ENCODE data around the gene TMEM126A. TPM values are rescaled to one million over a fixed set of nuclear protein-coding genes. Genes with fewer than 3 reads are reported as not detected.

Gene TMEM126A
- total RNA-seq, 1 donor from 2014 or later: 32.7 TPM

- no peak for DNase-seq
- H3K9me3 Mint-ChIP-seq: no peaks in the 10 kb centered on the region
These were observed 28.3 kb upstream of the TMEM126A start for GRCh38 chr11:85619499-85619898.

GRCh38 chr11:85620256-85620655, 27.5 kb upstream of the TMEM126A start:
- no peak for TF ChIP-seq CTCF (IDR thresholded peaks at IDR 0.05)
- ChIA-PET POLR2A (no interaction called here), CTCF (no interaction called here)
- Mint-ChIP-seq H3K27ac (no peak overlapping the region), H3K9me3 (no peaks in the 10 kb centered on the region), H3K27me3 (peaks cover 2% of the 10 kb centered on the region), H3K4me1 (no peaks in the 10 kb centered on the region), H3K36me3 (ENCODE audit: low read depth) (no peaks in the 10 kb centered on the region), H3K4me3 (no peak overlapping the region)
- DNase-seq (no peak), ATAC-seq (ENCODE audit: low read depth) (no peak)
- intact Hi-C loops (cut with micrococcal nuclease): no loop called here

More at GRCh38 chr11:85619499-85619898, 28.3 kb upstream of the TMEM126A start:
- H3K27me3 Mint-ChIP-seq: no peaks in the 10 kb centered on the region
- no peak for ATAC-seq (ENCODE audit: low read depth)
- ChIA-PET POLR2A (no interaction called here), CTCF (no interaction called here)
- no peaks in the 10 kb centered on the region for H3K4me1 Mint-ChIP-seq
- H3K36me3 Mint-ChIP-seq (ENCODE audit: low read depth): no peaks in the 10 kb centered on the region
- H3K27ac Mint-ChIP-seq: no peak overlapping the region
- TF ChIP-seq CTCF (IDR thresholded peaks at IDR 0.05): no peak
- intact Hi-C loops (cut with micrococcal nuclease): no loop called here
- no peak overlapping the region for H3K4me3 Mint-ChIP-seq

- Mint-ChIP-seq H3K9me3 (no peaks in the 10 kb centered on the region), H3K4me3 (peak overlapping the region; percentile 99), H3K4me1 (peaks cover 28% of the 10 kb centered on the region), H3K27ac (peak overlapping the region; percentile 94), H3K36me3 (ENCODE audit: low read depth) (peaks cover 23% of the 10 kb centered on the region), H3K27me3 (peaks cover 2% of the 10 kb centered on the region)
- no peak for DNase-seq
- intact Hi-C loops (cut with micrococcal nuclease): no loop called here
- no peak for ATAC-seq (ENCODE audit: low read depth)
- POLR2A ChIA-PET: interaction anchor here (0.9 to 4.3 kb wide), 3 partner anchors 21 to 228 kb away, joined by 3 to 29 read pairs (median 5); partner anchors contain the start of genes CCDC83, CREBZF and TMEM126A
- no peak for TF ChIP-seq CTCF (IDR thresholded peaks at IDR 0.05)
- CTCF ChIA-PET: interaction anchor here (1.5 to 2.6 kb wide), 2 partner anchors 22 kb away, joined by 3 to 16 read pairs; partner anchors contain the start of gene TMEM126A
These were observed 21.3 kb upstream of the TMEM126A start for GRCh38 chr11:85626496-85626895.

- POLR2A ChIA-PET: interaction anchor here (1.3 to 5.2 kb wide), 6 partner anchors 20 to 442 kb away, joined by 3 to 102 read pairs (median 6); partner anchors contain the start of genes CCDC83, CREBZF, PICALM and TMEM126A
- intact Hi-C loops (cut with micrococcal nuclease): no loop called here
These were observed 20.3 kb upstream of the TMEM126A start, which contains the start of gene DLG2 for GRCh38 chr11:85627332-85627997. Gene DLG2, minus strand, starts transcription at chr11:85627344.

More at GRCh38 chr11:85627332-85627997, 20.3 kb upstream of the TMEM126A start, which contains the start of gene DLG2:
- peak within 1 kb of the TSS; percentile 94 for H3K27ac Mint-ChIP-seq
- H3K4me1 Mint-ChIP-seq: peaks cover 28% of the 10 kb centered on the region
- H3K9me3 Mint-ChIP-seq: no peaks in the 10 kb centered on the region
- CTCF ChIA-PET: interaction anchor here (2.6 kb wide), 1 partner anchor 21 kb away, joined by 16 read pairs; the partner anchor contains the start of gene TMEM126A
- ATAC-seq (ENCODE audit: low read depth): peak; percentile 0
- no peak for TF ChIP-seq CTCF (IDR thresholded peaks at IDR 0.05)
- no peak for DNase-seq
- peak within 1 kb of the TSS; percentile 99 for H3K4me3 Mint-ChIP-seq
- peaks cover 31% of the 10 kb centered on the region for H3K36me3 Mint-ChIP-seq (ENCODE audit: low read depth)
- H3K27me3 Mint-ChIP-seq: peaks cover 2% of the 10 kb centered on the region
